K562 (cell line): ENCODE results near the gene KRT71.
A peak's percentile ranks its signal among the peaks of the same experiment; 100 is the strongest.

Source experiments
- ATF7 ChIP-seq: fragments of 450-650 bp; IDR thresholded peaks from 2 replicates; pipeline ENCODE4 v1.7.1; 2014; ENCODE audit warnings: mild to moderate bottlenecking, moderate library complexity
- BHLHE40 ChIP-seq: IDR thresholded peaks from 2 replicates; pipeline ENCODE4 v1.6.1; 2011; ENCODE audit warnings: low read length, improper control_type of control experiment
- CTCF ChIP-seq, 3 experiments: IDR thresholded peaks in 2 of 3; conservative IDR thresholded peaks in 1 of 3; 2 replicates each; pipeline ENCODE4 v1.5.1; 2011 to 2012; ENCODE audit warnings: low read length in 3 of 3, mild to moderate bottlenecking in 3 of 3, control low read depth in 2 of 3, improper control_type of control experiment in 1 of 3, inconsistent platforms in 1 of 3, low read depth in 1 of 3, mixed read lengths in 1 of 3, moderate library complexity in 1 of 3; ENCODE audit not compliant: insufficient read depth in 2 of 3
- MAX ChIP-seq: sonication (generic); formaldehyde crosslinking; IDR thresholded peaks from 2 replicates; pipeline ENCODE4 v1.9.0; 2022; ENCODE audit warnings: mild to moderate bottlenecking, missing genetic modification reagents
- MTA1 ChIP-seq: fragments of 450-650 bp; IDR thresholded peaks from 2 replicates; pipeline ENCODE4 v1.6.1; 2017; ENCODE audit warnings: borderline replicate concordance
- MTF1 ChIP-seq: fragments of 250-450 bp; sonication (Bioruptor Pico); IDR thresholded peaks from 2 replicates; pipeline ENCODE4 v1.9.0; 2021; ENCODE audit warnings: moderate library complexity, mild to moderate bottlenecking, inconsistent platforms, borderline replicate concordance
- RAD21 ChIP-seq, 2 experiments: fragments of 250-450 bp in 1 of 2; fragments of 450-650 bp in 1 of 2; sonication (Bioruptor Pico) in 1 of 2; formaldehyde crosslinking in 1 of 2; IDR thresholded peaks in 1 of 2; conservative IDR thresholded peaks in 1 of 2; 2 replicates each; pipeline versions ENCODE4 v1.4.0 to v1.8.0; 2020 to 2022; ENCODE audit warnings: mild to moderate bottlenecking in 2 of 2, moderate library complexity in 1 of 2

- no peak for TF ChIP-seq MTA1
- TF ChIP-seq MAX (CRISPR knock-in tag) = no peak
- no peak for TF ChIP-seq BHLHE40
- TF ChIP-seq ATF7 = no peak
- TF ChIP-seq RAD21 (CRISPR knock-in tag; conservative IDR thresholded peaks at IDR 0.05 in 1 of 2, IDR thresholded peaks at IDR 0.05 in 1 of 2) = no peak
- TF ChIP-seq MTF1 (CRISPR knock-in tag) = no peak
- peak in 2 of 3 experiments; percentile 4 to 57; a peak in 3 of 6 replicates for TF ChIP-seq CTCF (IDR thresholded peaks at IDR 0.05 in 2 of 3, conservative IDR thresholded peaks at IDR 0.05 in 1 of 3; ENCODE audit: insufficient read depth in 2 of 3, low read depth in 1 of 3, low read length in 3 of 3)
These were observed 8.7 kb downstream of the KRT71 start for GRCh38 chr12:52543985-52544883.
